Stimulated activated effector memory CD8-positive, alpha-beta T cell treated with anti-CD3 and anti-CD28 coated beads, Interleukin-12 subunit alpha, Interleukin-12 subunit beta, amount 100 ng/mL, for 72 hours (primary cell): Measurements from ENCODE around the gene NR2F6.
"Not testable (repeated sequence)": the region's sequence is repeated elsewhere in the genome, so short reads cannot be mapped to it uniquely, and the experiment has no call there.

Experiments
- ATAC-seq: fragments of 150-1000 bp; cut with Tn5 transposase; 2 replicates; pipeline ENCODE4 v1.10.0; 2021
- DNase-seq, 2 donors: peaks; one replicate each; pipeline ENCODE4 v3.0.0; 2021 to 2022; ENCODE audit warnings: low spot score in 2 of 2
- H3K27ac Mint-ChIP-seq: one replicate; pipeline ENCODE4 v1.8.0; 2022; ENCODE audit warnings: mild to moderate bottlenecking, mixed read lengths
- H3K36me3 Mint-ChIP-seq: one replicate; pipeline ENCODE4 v1.8.0; 2022; ENCODE audit warnings: mild to moderate bottlenecking, mixed read lengths
- H3K4me1 Mint-ChIP-seq: one replicate; pipeline ENCODE4 v1.8.0; 2022; ENCODE audit warnings: mixed read lengths
- H3K4me3 Mint-ChIP-seq: one replicate; pipeline ENCODE4 v1.8.0; 2022; ENCODE audit warnings: mild to moderate bottlenecking, mixed read lengths
- H3K9me3 Mint-ChIP-seq: one replicate; pipeline ENCODE4 v1.8.0; 2022; ENCODE audit warnings: mixed read lengths

Gene NR2F6

GRCh38 chr19:17274892-17275291, 29.2 kb upstream of the NR2F6 start:
- ATAC-seq, H3K27ac Mint-ChIP-seq, H3K4me1 Mint-ChIP-seq, H3K9me3 Mint-ChIP-seq, H3K4me3 Mint-ChIP-seq, DNase-seq: not testable (repeated sequence)
- H3K36me3 Mint-ChIP-seq = peaks cover 84% of the 10 kb centered on the region

- ATAC-seq = no peak
- no peaks in the 10 kb centered on the region for H3K9me3 Mint-ChIP-seq
- no peak for DNase-seq
- peaks cover 12% of the 10 kb centered on the region for H3K4me1 Mint-ChIP-seq
- H3K27ac Mint-ChIP-seq = no peak overlapping the region
- peak overlapping the region; percentile 79 for H3K4me3 Mint-ChIP-seq
- H3K36me3 Mint-ChIP-seq = peaks cover 66% of the 10 kb centered on the region
Measured at GRCh38 chr19:17268754-17269153, 23.0 kb upstream of the NR2F6 start.

- Mint-ChIP-seq H3K4me1 (peaks cover 12% of the 10 kb centered on the region), H3K27ac (peak within 1 kb of the TSS; percentile 79), H3K4me3 (peak within 1 kb of the TSS; percentile 79), H3K9me3 (no peaks in the 10 kb centered on the region), H3K36me3 (peaks cover 53% of the 10 kb centered on the region)
- ATAC-seq (peak; percentile 95), DNase-seq (peak; percentile 70 to 94)
Measured at GRCh38 chr19:17266975-17267788, 21.5 kb upstream of the NR2F6 start, which contains the start of gene BABAM1. BABAM1 (plus strand) TSS chr19:17267443; CDS start chr19:17268807, 1,364 bp downstream.

- H3K9me3 Mint-ChIP-seq = no peaks in the 10 kb centered on the region
- peak overlapping the region; percentile 79 for H3K27ac Mint-ChIP-seq
- H3K4me1 Mint-ChIP-seq = peaks cover 12% of the 10 kb centered on the region
- DNase-seq = no peak
- H3K4me3 Mint-ChIP-seq = peak overlapping the region; percentile 79
- ATAC-seq = peak; percentile 0
- H3K36me3 Mint-ChIP-seq = peaks cover 47% of the 10 kb centered on the region
Measured at GRCh38 chr19:17266589-17266974, 20.9 kb upstream of the NR2F6 start.

- DNase-seq (no peak), ATAC-seq (no peak)
- Mint-ChIP-seq H3K9me3 (no peaks in the 10 kb centered on the region), H3K4me1 (peaks cover 15% of the 10 kb centered on the region), H3K4me3 (no peak overlapping the region), H3K36me3 (peaks cover 41% of the 10 kb centered on the region), H3K27ac (no peak overlapping the region)
Measured at GRCh38 chr19:17266026-17266425, 20.3 kb upstream of the NR2F6 start.

- Mint-ChIP-seq H3K36me3 (peaks cover 27% of the 10 kb centered on the region), H3K9me3 (no peaks in the 10 kb centered on the region), H3K27ac (peak within 1 kb of the TSS; percentile 80), H3K4me3 (no peak within 1 kb of the TSS), H3K4me1 (peaks cover 22% of the 10 kb centered on the region)
- DNase-seq (no peak), ATAC-seq (no peak)
Measured at GRCh38 chr19:17264641-17264979, 18.9 kb upstream of the NR2F6 start, which contains the start of gene USHBP1. USHBP1 (minus strand) TSS chr19:17264745; CDS start chr19:17264299, 446 bp downstream.

- peaks cover 21% of the 10 kb centered on the region for H3K36me3 Mint-ChIP-seq
- DNase-seq (no peak), ATAC-seq (no peak)
- H3K9me3 Mint-ChIP-seq = no peaks in the 10 kb centered on the region
- H3K4me3 Mint-ChIP-seq = no peak overlapping the region
- H3K27ac Mint-ChIP-seq = peak overlapping the region; percentile 80
- H3K4me1 Mint-ChIP-seq = peaks cover 22% of the 10 kb centered on the region
Measured at GRCh38 chr19:17263712-17264640, 18.3 kb upstream of the NR2F6 start.

GRCh38 chr19:17262557-17262956, 16.8 kb upstream of the NR2F6 start:
- Mint-ChIP-seq H3K36me3 (peaks cover 12% of the 10 kb centered on the region), H3K4me3 (no peak overlapping the region), H3K4me1 (peaks cover 22% of the 10 kb centered on the region), H3K27ac (no peak overlapping the region), H3K9me3 (no peaks in the 10 kb centered on the region)
- ATAC-seq (no peak), DNase-seq (no peak)

- peak; percentile 93 to 94 for DNase-seq
- Mint-ChIP-seq H3K4me1 (peaks cover 13% of the 10 kb centered on the region), H3K9me3 (no peaks in the 10 kb centered on the region), H3K27ac (peak overlapping the region; percentile 6), H3K4me3 (no peak overlapping the region), H3K36me3 (peaks cover 4% of the 10 kb centered on the region)
- peak; percentile 98 for ATAC-seq
Measured at GRCh38 chr19:17260842-17261325, 15.2 kb upstream of the NR2F6 start.

GRCh38 chr19:17259934-17260333, 14.2 kb upstream of the NR2F6 start:
- Mint-ChIP-seq H3K4me1 (peaks cover 13% of the 10 kb centered on the region), H3K27ac (no peak overlapping the region), H3K9me3 (no peaks in the 10 kb centered on the region), H3K4me3 (no peak overlapping the region), H3K36me3 (peaks cover 4% of the 10 kb centered on the region)
- no peak for DNase-seq
- ATAC-seq = no peak

GRCh38 chr19:17259118-17259780, 13.5 kb upstream of the NR2F6 start:
- H3K9me3 Mint-ChIP-seq = no peaks in the 10 kb centered on the region
- H3K4me3 Mint-ChIP-seq = no peak overlapping the region
- H3K36me3 Mint-ChIP-seq = no peaks in the 10 kb centered on the region
- no peak for ATAC-seq
- no peak for DNase-seq
- H3K27ac Mint-ChIP-seq = no peak overlapping the region
- H3K4me1 Mint-ChIP-seq = peaks cover 9% of the 10 kb centered on the region

- ATAC-seq = no peak
- Mint-ChIP-seq H3K4me1 (peaks cover 7% of the 10 kb centered on the region), H3K4me3 (no peak overlapping the region), H3K27ac (no peak overlapping the region), H3K36me3 (no peaks in the 10 kb centered on the region), H3K9me3 (no peaks in the 10 kb centered on the region)
- DNase-seq = no peak
Measured at GRCh38 chr19:17256130-17256529, 10.4 kb upstream of the NR2F6 start.

- Mint-ChIP-seq H3K4me3 (no peak overlapping the region), H3K36me3 (no peaks in the 10 kb centered on the region), H3K9me3 (no peaks in the 10 kb centered on the region), H3K4me1 (no peaks in the 10 kb centered on the region), H3K27ac (no peak overlapping the region)
- no peak for ATAC-seq
- no peak for DNase-seq
Measured at GRCh38 chr19:17255150-17255621, 9.5 kb upstream of the NR2F6 start.

- no peak overlapping the region for H3K27ac Mint-ChIP-seq
- H3K4me3 Mint-ChIP-seq = no peak overlapping the region
- ATAC-seq = no peak
- no peaks in the 10 kb centered on the region for H3K4me1 Mint-ChIP-seq
- no peaks in the 10 kb centered on the region for H3K9me3 Mint-ChIP-seq
- H3K36me3 Mint-ChIP-seq = no peaks in the 10 kb centered on the region
- no peak for DNase-seq
Measured at GRCh38 chr19:17254636-17255035, 8.9 kb upstream of the NR2F6 start.
